Stomach (tissue), 4 donors: ENCODE data around the gene RASSF4.

Source experiments
- CTCF ChIP-seq, 7 experiments: fragments of 450-650 bp in 4 of 7; fragments of 200-600 bp in 3 of 7; sonication (generic) in 3 of 7; IDR thresholded peaks; one replicate each; pipeline ENCODE4 v1.5.1; 2016 to 2019; ENCODE audit warnings: antibody characterized with exemption in 7 of 7, control low read depth in 2 of 7, mild to moderate bottlenecking in 1 of 7
- POLR2A ChIP-seq, 4 donors: fragments of 450-650 bp; IDR thresholded peaks; one replicate each; pipeline ENCODE4 v1.6.1; 2016; ENCODE audit warnings: antibody characterized with exemption in 4 of 4, control low read depth in 2 of 4, mild to moderate bottlenecking in 1 of 4, moderate library complexity in 1 of 4

- TF ChIP-seq CTCF (IDR thresholded peaks at IDR 0.05) (no peak), POLR2A (IDR thresholded peaks at IDR 0.05) (no peak)
Observed at GRCh38 chr10:44968091-44968490, 8.5 kb downstream of the RASSF4 start.
